Measurements from ENCODE around the gene NDUFV2. TPM values are rescaled to one million over a fixed set of nuclear protein-coding genes. Genes with fewer than 3 reads are reported as not detected.

Gene NDUFV2
- total and polyA plus RNA-seq, 2 of the 13 experiments (the other 11 are each of a cell fraction or from before 2014, with no cell fraction given) = 216 to 299 TPM

GRCh38 chr18:9135912-9136314, 33.4 kb downstream of the NDUFV2 start (continued):
- TF ChIP-seq, protein P1, sequence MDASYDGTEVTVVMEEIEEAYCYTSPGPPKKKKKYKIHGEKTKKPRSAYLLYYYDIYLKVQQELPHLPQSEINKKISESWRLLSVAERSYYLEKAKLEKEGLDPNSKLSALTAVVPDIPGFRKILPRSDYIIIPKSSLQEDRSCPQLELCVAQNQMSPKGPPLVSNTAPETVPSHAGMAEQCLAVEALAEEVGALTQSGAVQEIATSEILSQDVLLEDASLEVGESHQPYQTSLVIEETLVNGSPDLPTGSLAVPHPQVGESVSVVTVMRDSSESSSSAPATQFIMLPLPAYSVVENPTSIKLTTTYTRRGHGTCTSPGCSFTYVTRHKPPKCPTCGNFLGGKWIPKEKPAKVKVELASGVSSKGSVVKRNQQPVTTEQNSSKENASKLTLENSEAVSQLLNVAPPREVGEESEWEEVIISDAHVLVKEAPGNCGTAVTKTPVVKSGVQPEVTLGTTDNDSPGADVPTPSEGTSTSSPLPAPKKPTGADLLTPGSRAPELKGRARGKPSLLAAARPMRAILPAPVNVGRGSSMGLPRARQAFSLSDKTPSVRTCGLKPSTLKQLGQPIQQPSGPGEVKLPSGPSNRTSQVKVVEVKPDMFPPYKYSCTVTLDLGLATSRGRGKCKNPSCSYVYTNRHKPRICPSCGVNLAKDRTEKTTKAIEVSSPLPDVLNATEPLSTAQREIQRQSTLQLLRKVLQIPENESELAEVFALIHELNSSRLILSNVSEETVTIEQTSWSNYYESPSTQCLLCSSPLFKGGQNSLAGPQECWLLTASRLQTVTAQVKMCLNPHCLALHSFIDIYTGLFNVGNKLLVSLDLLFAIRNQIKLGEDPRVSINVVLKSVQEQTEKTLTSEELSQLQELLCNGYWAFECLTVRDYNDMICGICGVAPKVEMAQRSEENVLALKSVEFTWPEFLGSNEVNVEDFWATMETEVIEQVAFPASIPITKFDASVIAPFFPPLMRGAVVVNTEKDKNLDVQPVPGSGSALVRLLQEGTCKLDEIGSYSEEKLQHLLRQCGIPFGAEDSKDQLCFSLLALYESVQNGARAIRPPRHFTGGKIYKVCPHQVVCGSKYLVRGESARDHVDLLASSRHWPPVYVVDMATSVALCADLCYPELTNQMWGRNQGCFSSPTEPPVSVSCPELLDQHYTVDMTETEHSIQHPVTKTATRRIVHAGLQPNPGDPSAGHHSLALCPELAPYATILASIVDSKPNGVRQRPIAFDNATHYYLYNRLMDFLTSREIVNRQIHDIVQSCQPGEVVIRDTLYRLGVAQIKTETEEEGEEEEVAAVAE (CRISPR knock-in tag; IDR thresholded peaks at IDR 0.05; ENCODE audit: borderline replicate concordance) = 0 out of 2 replicates have a peak, but pooled peaks have one; percentile 11
- TF ChIP-seq, protein P2, sequence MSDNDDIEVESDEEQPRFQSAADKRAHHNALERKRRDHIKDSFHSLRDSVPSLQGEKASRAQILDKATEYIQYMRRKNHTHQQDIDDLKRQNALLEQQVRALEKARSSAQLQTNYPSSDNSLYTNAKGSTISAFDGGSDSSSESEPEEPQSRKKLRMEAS (IDR thresholded peaks at IDR 0.05) = peak; percentile 58
- TF ChIP-seq, protein P3, sequence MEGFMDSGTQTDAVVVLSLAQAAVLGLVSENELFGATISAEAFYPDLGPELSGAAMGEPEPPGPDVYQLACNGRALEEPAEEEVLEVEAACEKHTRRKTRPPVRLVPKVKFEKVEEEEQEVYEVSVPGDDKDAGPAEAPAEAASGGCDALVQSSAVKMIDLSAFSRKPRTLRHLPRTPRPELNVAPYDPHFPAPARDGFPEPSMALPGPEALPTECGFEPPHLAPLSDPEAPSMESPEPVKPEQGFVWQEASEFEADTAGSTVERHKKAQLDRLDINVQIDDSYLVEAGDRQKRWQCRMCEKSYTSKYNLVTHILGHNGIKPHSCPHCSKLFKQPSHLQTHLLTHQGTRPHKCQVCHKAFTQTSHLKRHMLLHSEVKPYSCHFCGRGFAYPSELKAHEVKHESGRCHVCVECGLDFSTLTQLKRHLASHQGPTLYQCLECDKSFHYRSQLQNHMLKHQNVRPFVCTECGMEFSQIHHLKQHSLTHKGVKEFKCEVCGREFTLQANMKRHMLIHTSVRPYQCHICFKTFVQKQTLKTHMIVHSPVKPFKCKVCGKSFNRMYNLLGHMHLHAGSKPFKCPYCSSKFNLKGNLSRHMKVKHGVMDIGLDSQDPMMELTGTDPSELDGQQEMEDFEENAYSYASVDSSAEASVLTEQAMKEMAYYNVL (CRISPR knock-in tag; IDR thresholded peaks at IDR 0.05; ENCODE audit: borderline replicate concordance) = peak; percentile 48
- TF ChIP-seq FOSL2 (CRISPR knock-in tag; IDR thresholded peaks at IDR 0.05) = 0 out of 2 replicates have a peak, but pooled peaks have one; percentile 20
- TF ChIP-seq FOXA3 (CRISPR knock-in tag; IDR thresholded peaks at IDR 0.05) = peak; percentile 59; the same call in 1 of the 2 replicates
- TF ChIP-seq RBM22 (optimal IDR thresholded peaks at IDR 0.05; ENCODE audit: low read length) = peak; percentile 96
- TF ChIP-seq, protein P4, sequence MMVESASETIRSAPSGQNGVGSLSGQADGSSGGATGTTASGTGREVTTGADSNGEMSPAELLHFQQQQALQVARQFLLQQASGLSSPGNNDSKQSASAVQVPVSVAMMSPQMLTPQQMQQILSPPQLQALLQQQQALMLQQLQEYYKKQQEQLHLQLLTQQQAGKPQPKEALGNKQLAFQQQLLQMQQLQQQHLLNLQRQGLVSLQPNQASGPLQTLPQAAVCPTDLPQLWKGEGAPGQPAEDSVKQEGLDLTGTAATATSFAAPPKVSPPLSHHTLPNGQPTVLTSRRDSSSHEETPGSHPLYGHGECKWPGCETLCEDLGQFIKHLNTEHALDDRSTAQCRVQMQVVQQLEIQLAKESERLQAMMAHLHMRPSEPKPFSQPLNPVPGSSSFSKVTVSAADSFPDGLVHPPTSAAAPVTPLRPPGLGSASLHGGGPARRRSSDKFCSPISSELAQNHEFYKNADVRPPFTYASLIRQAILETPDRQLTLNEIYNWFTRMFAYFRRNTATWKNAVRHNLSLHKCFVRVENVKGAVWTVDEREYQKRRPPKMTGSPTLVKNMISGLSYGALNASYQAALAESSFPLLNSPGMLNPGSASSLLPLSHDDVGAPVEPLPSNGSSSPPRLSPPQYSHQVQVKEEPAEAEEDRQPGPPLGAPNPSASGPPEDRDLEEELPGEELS (CRISPR knock-in tag; IDR thresholded peaks at IDR 0.05) = peak; percentile 39; the same call in 1 of the 2 replicates
- 0 out of 2 replicates have a peak, but pooled peaks have one; percentile 28 for TF ChIP-seq ZNF264 (CRISPR knock-in tag; IDR thresholded peaks at IDR 0.05)
- 0 out of 2 replicates have a peak, but pooled peaks have one; percentile 41 for TF ChIP-seq TP53 (CRISPR knock-in tag; conservative IDR thresholded peaks at IDR 0.05)
- TF ChIP-seq ZNF678 (CRISPR knock-in tag; IDR thresholded peaks at IDR 0.05) = 0 out of 2 replicates have a peak, but pooled peaks have one; percentile 35
- TF ChIP-seq TAF15 (IDR thresholded peaks at IDR 0.05; ENCODE audit: low read depth, low read length, poor library complexity, severe bottlenecking) = peak; percentile 47
- TF ChIP-seq, protein P5, sequence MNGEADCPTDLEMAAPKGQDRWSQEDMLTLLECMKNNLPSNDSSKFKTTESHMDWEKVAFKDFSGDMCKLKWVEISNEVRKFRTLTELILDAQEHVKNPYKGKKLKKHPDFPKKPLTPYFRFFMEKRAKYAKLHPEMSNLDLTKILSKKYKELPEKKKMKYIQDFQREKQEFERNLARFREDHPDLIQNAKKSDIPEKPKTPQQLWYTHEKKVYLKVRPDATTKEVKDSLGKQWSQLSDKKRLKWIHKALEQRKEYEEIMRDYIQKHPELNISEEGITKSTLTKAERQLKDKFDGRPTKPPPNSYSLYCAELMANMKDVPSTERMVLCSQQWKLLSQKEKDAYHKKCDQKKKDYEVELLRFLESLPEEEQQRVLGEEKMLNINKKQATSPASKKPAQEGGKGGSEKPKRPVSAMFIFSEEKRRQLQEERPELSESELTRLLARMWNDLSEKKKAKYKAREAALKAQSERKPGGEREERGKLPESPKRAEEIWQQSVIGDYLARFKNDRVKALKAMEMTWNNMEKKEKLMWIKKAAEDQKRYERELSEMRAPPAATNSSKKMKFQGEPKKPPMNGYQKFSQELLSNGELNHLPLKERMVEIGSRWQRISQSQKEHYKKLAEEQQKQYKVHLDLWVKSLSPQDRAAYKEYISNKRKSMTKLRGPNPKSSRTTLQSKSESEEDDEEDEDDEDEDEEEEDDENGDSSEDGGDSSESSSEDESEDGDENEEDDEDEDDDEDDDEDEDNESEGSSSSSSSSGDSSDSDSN (CRISPR knock-in tag; IDR thresholded peaks at IDR 0.05) = 0 out of 2 replicates have a peak, but pooled peaks have one; percentile 9
- peak; percentile 93 for TF ChIP-seq PAF1 (CRISPR knock-in tag; IDR thresholded peaks at IDR 0.05)
- peak; percentile 81; the same call in 1 of the 2 replicates for TF ChIP-seq NCOA5 (CRISPR knock-in tag; IDR thresholded peaks at IDR 0.05)
- TF ChIP-seq MIXL1 (CRISPR knock-in tag; IDR thresholded peaks at IDR 0.05) = peak; percentile 48; the same call in 1 of the 2 replicates
- peak; percentile 12; the same call in 1 of the 2 replicates for TF ChIP-seq FOXO1 (CRISPR knock-in tag; IDR thresholded peaks at IDR 0.05)
- TF ChIP-seq, protein P6, sequence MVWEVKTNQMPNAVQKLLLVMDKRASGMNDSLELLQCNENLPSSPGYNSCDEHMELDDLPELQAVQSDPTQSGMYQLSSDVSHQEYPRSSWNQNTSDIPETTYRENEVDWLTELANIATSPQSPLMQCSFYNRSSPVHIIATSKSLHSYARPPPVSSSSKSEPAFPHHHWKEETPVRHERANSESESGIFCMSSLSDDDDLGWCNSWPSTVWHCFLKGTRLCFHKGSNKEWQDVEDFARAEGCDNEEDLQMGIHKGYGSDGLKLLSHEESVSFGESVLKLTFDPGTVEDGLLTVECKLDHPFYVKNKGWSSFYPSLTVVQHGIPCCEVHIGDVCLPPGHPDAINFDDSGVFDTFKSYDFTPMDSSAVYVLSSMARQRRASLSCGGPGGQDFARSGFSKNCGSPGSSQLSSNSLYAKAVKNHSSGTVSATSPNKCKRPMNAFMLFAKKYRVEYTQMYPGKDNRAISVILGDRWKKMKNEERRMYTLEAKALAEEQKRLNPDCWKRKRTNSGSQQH (CRISPR knock-in tag; IDR thresholded peaks at IDR 0.05; ENCODE audit: low read depth) = peak; percentile 41; the same call in 1 of the 2 replicates
